C4-2B (cell line): ENCODE results near the gene E4F1.
"Not testable (repeated sequence)": the region's sequence is repeated elsewhere in the genome, so short reads cannot be mapped to it uniquely, and the experiment has no call there.

Experiments
- H3K27ac ChIP-seq: fragments of 450-650 bp; 2 replicates; pipeline ENCODE4 v1.5.1; 2017
- ZFX ChIP-seq: fragments of 450-650 bp; IDR thresholded peaks from 2 replicates; pipeline ENCODE4 v1.6.1; 2017
- TF ChIP-seq, protein P1 (sequence below): fragments of 450-650 bp; conservative IDR thresholded peaks from 2 replicates; pipeline ENCODE4 v1.5.1; 2017; ENCODE audit warnings: mild to moderate bottlenecking

Gene E4F1

DNA sequence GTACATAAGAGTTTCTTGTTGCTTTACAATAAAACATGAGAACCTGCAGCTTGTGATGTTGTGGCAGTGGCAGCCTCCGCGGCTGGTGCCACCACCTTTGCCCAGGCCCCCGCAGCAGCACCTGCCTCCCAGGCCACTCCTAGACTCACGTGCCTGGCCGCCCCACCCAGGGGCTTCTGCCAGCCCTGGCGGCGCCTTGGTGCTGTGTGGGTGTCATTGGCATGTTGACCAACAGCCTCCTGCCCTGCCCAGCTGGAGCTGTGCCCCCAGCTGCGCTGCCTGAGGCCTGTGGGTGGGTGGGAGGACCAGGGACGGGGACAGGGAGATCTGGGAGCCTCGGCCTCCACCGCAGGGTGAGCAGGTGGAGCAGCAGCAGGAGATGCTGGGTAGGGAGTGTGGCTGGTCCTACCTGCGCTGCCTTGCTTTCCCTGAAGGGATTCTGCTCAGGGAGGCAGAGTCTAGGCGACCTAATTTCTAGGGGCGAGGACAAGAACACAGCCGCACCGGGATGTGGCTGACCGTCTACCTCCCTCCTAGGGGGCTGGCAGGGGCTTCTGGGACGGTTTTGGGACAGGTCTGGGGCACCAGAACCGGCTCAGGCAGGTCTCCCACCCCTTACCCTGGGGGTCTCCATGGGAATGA, 12.4 kb downstream of the E4F1 start:
- TF ChIP-seq, protein P1, sequence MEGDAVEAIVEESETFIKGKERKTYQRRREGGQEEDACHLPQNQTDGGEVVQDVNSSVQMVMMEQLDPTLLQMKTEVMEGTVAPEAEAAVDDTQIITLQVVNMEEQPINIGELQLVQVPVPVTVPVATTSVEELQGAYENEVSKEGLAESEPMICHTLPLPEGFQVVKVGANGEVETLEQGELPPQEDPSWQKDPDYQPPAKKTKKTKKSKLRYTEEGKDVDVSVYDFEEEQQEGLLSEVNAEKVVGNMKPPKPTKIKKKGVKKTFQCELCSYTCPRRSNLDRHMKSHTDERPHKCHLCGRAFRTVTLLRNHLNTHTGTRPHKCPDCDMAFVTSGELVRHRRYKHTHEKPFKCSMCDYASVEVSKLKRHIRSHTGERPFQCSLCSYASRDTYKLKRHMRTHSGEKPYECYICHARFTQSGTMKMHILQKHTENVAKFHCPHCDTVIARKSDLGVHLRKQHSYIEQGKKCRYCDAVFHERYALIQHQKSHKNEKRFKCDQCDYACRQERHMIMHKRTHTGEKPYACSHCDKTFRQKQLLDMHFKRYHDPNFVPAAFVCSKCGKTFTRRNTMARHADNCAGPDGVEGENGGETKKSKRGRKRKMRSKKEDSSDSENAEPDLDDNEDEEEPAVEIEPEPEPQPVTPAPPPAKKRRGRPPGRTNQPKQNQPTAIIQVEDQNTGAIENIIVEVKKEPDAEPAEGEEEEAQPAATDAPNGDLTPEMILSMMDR, result no peak
- H3K27ac ChIP-seq, result no peak overlapping the region

DNA sequence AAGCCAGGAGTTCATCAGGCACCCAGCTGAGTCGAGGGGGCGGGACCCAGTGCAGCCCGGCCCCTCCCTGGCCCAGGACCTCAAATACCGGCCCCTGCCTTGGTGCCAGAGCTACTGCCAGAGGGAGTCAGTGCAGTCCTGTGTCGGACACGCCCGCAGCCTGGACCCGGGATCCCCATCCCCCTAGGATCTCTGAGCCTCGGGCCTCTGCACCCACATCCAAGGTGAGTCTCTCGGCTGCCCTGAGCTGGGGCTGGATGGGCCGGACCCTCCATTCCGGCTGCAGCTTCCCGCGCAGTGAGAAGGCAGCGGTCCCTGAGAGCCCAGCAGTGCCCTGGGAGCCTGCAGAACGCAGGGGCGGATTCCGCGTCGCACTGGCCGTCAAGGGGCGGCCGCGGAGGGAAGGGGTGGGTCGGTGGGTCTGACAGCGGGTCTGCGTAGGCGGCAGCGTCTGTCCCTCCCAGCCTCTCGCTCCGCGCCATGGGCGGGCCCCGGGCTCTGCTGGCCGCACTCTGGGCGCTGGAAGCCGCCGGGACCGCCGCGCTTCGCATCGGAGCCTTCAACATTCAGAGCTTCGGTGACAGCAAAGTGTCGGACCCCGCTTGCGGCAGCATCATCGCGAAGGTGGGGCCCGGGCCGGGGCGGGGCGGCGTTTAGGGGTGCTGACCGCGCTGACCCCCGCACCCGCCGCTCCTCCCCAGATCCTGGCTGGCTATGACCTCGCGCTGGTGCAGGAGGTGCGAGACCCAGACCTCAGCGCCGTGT, 13.1 kb downstream of the E4F1 start, which contains the start of gene DNASE1L2:
TSS of gene DNASE1L2 (plus strand) at position 108 of the 765 bp plus-strand sequence. CDS start at position 481, 373 bp downstream.
- TF ChIP-seq ZFX, result no peak
- TF ChIP-seq, protein P1, result no peak
- no peak within 1 kb of the TSS for H3K27ac ChIP-seq

DNA sequence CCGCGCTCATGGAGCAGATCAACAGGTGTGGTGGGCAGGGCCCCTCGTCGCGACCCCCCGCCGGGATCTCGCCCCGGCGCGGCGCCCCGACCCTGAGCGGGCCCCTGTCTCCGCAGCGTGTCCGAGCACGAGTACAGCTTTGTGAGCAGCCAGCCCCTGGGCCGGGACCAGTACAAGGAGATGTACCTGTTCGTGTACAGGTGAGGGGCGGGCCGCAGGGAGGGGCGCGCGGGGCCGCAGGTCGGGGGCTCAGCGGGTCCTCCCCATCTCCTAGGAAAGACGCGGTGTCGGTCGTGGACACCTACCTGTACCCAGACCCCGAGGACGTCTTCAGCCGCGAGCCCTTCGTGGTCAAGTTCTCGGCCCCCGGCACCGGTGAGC, 13.7 kb downstream of the E4F1 start:
- no peak overlapping the region for H3K27ac ChIP-seq
- TF ChIP-seq ZFX, result no peak
- TF ChIP-seq, protein P1, result no peak

DNA sequence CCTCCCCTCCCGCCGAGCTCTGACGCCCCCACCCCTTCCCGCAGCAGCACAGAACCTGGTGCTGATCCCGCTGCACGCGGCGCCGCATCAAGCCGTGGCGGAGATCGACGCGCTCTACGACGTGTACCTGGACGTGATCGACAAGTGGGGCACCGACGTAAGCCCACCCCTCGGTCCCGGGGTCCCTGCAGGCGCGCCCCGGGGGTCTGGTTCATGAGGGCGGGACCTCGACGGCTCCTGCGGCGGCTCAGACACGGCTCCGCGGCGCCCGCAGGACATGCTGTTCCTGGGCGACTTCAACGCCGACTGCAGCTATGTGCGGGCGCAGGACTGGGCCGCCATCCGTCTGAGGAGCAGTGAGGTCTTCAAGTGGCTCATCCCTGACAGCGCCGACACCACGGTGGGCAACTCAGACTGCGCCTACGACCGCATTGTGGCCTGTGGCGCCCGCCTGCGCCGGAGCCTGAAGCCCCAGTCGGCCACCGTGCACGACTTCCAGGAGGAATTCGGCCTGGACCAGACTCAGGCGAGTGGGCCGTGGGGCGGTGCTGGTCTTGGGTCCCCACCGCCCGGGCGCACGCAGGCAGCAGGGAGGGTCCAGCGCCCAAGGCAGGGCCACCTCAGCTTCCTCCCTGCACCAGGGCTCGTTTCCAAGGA, 14.2 kb downstream of the E4F1 start:
- no peak overlapping the region for H3K27ac ChIP-seq
- TF ChIP-seq ZFX, result no peak
- TF ChIP-seq, protein P1, result no peak

DNA sequence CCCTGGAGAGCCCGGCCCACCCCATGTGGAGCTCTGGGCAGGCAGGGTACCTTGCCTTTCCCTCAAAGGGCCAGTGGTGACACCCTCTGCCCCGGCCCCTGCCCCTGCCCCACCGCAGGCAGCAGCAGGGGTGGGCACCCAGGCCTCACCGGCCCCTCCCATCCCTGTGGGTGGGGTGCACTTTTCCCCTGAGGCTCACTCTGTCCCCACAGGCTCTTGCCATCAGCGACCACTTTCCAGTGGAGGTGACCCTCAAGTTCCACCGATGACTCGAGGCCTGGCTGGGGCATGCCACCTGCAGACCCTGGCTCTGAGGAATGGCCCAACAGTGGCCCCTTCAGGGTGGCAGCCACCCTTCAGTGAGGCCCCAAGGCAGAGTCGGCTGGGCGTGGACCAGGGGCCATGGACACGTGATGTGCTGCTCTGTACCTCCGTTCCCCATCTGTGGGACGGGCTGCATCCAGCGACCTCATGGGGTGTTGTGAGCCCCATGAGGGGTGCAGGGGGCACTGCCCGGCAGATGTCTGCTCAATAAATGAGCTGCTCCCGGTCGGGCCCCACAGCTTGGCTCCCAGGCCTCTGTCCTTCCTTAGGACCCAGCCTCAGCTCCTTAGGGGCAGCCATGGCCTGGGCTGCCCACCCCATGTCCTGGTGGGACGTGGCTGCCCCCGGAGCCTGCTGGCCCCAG, 14.9 kb downstream of the E4F1 start:
- H3K27ac ChIP-seq, result no peak overlapping the region
- TF ChIP-seq, protein P1, result no peak
- no peak for TF ChIP-seq ZFX

DNA sequence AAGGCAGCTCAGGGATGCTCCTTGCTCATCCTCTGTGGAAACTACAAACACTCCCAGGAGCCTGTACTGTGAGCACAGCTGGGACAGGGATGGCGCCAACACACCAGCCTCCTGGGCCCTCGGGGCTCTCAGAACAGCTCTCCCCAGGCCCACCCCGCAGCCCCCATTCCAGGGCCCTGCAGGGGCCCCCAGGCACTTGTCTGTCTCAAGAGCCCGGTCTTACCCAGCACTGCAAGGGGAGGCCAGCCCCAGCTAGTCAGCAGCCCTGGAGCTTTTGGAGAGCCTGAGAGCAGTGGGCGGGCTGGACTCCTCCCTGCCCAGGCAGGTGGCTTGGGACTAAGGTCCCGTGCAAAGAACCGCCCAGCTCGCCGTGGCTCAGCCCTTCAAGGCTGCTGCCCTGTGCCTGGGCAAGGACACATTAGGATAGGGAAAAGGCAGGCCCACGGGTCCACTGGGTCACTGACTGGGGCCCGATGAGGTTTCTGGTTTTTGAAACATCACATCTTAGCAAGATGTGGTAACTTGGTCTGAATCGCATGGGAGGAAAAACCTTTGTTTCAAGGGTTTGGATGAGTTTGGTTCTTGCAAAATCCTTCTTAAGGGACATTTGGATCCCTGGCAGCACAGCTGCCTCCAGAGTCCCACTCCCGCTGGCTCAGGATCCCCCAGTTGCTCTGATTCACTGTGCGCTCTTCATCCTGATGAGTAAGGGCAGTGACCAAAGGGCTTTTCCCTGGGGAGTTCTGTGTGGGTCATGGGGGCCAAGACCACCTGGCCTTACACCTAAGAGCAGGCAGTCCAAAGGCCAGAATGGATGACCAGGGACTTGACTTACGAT, 15.7 kb downstream of the E4F1 start:
- H3K27ac ChIP-seq, result no peak overlapping the region

DNA sequence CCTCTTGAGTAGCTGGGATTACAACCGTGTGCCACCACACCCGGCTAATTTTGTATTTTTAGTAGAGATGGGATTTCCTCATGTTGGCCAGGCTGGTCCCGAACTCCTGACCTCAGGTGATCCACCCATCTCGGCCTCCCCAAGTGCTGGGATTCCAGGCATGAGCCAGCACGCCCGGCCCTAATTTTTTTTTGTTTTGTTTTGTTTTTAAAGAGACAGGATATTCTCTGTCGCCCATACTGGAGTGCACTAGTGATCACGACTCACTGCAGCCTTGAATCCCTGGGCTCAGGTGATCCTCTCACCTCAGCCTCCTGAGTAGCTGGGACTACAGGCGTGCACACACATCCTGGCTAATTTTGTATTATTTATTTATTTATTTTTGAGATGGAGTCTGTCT, 16.9 kb downstream of the E4F1 start:
- H3K27ac ChIP-seq, result not testable (repeated sequence)

More for the DNA sequence above, 15.7 kb downstream of the E4F1 start:
- TF ChIP-seq ZFX, result no peak
- TF ChIP-seq, protein P1, result no peak
